Ovary (tissue), 3 donors: ENCODE measurements around the gene IL31.

ENCODE experiments used
- CTCF ChIP-seq, 3 donors: fragments of 450-650 bp in 2 of 3; fragments of 200-600 bp in 1 of 3; IDR thresholded peaks; one replicate each; pipeline versions ENCODE4 v1.5.1 to v1.8.0; 2016 to 2022; ENCODE audit warnings: antibody characterized with exemption in 3 of 3, mild to moderate bottlenecking in 1 of 3
- EP300 ChIP-seq: sonication (generic); formaldehyde crosslinking; IDR thresholded peaks from one replicate; pipeline ENCODE4 v1.6.1; 2017; ENCODE audit warnings: antibody characterized with exemption
- POLR2A ChIP-seq: fragments of 450-650 bp; IDR thresholded peaks from one replicate; pipeline ENCODE4 v1.6.1; 2017; ENCODE audit warnings: antibody characterized with exemption, mild to moderate bottlenecking, moderate library complexity
- donor health status: DM: no; HTN: no; CAD: no.

- TF ChIP-seq POLR2A = no peak
- TF ChIP-seq EP300 = no peak
- TF ChIP-seq CTCF (IDR thresholded peaks at IDR 0.05) = no peak
Observed at GRCh38 chr12:122207391-122207790, 33.4 kb upstream of the IL31 start.
